Muscle layer of duodenum (tissue), 2 donors: ENCODE data around the gene TIGD1.

Experiments used
- H3K27ac ChIP-seq: one replicate; pipeline ENCODE4 v1.7.0; 2013; ENCODE audit warnings: mild to moderate bottlenecking, low read length
- H3K27me3 ChIP-seq: one replicate; pipeline ENCODE4 v1.7.0; 2013; ENCODE audit warnings: low read depth, mild to moderate bottlenecking, control low read depth, low read length
- H3K36me3 ChIP-seq, 2 donors: one replicate each; pipeline ENCODE4 v1.7.0; 2013; ENCODE audit warnings: low read length in 2 of 2, control low read depth in 1 of 2, mild to moderate bottlenecking in 1 of 2; ENCODE audit not compliant: insufficient read depth in 2 of 2, control insufficient read depth in 1 of 2
- H3K4me1 ChIP-seq, 2 donors: one replicate each; pipeline ENCODE4 v1.7.0; 2013; ENCODE audit warnings: low read length in 2 of 2, mild to moderate bottlenecking in 2 of 2, control low read depth in 1 of 2, moderate library complexity in 1 of 2; ENCODE audit not compliant: insufficient read depth in 2 of 2, control insufficient read depth in 1 of 2
- H3K4me3 ChIP-seq, 2 donors: one replicate each; pipeline ENCODE4 v1.7.0; 2013; ENCODE audit warnings: low read length in 2 of 2, low read depth in 1 of 2, mild to moderate bottlenecking in 1 of 2
- H3K9me3 ChIP-seq, 2 donors: one replicate each; pipeline ENCODE4 v1.7.0; 2013; ENCODE audit warnings: low read length in 2 of 2, control low read depth in 1 of 2, mild to moderate bottlenecking in 1 of 2; ENCODE audit not compliant: control insufficient read depth in 1 of 2
- donor health status: healthy.

The TIGD1 gene

GRCh38 chr2:232569541-232569940 is 19.2 kb upstream of the TIGD1 start:
- no peak overlapping the region for H3K4me3 ChIP-seq
- no peaks in the 10 kb centered on the region for H3K27me3 ChIP-seq
- H3K36me3 ChIP-seq: peaks cover 60 to 91% of the 10 kb centered on the region in 2 donors
- no peaks in the 10 kb centered on the region for H3K9me3 ChIP-seq
- peaks cover 0 to 3% of the 10 kb centered on the region in 2 donors for H3K4me1 ChIP-seq
- no peak overlapping the region for H3K27ac ChIP-seq

- Histone ChIP-seq H3K36me3 (peaks cover 60 to 88% of the 10 kb centered on the region in 2 donors), H3K27ac (no peak overlapping the region), H3K9me3 (no peaks in the 10 kb centered on the region), H3K4me1 (peaks cover 0 to 3% of the 10 kb centered on the region in 2 donors), H3K4me3 (no peak overlapping the region), H3K27me3 (no peaks in the 10 kb centered on the region)
Measured at GRCh38 chr2:232568161-232568560, 17.8 kb upstream of the TIGD1 start.

- Histone ChIP-seq H3K4me1 (peaks cover 0 to 3% of the 10 kb centered on the region in 2 donors), H3K4me3 (no peak overlapping the region), H3K36me3 (peaks cover 65 to 88% of the 10 kb centered on the region in 2 donors), H3K9me3 (no peaks in the 10 kb centered on the region), H3K27me3 (no peaks in the 10 kb centered on the region), H3K27ac (no peak overlapping the region)
Measured at GRCh38 chr2:232567721-232568120, 17.4 kb upstream of the TIGD1 start.

GRCh38 chr2:232563580-232563979 is 13.2 kb upstream of the TIGD1 start:
- Histone ChIP-seq H3K9me3 (no peaks in the 10 kb centered on the region), H3K27ac (no peak overlapping the region), H3K27me3 (no peaks in the 10 kb centered on the region), H3K4me3 (no peak overlapping the region), H3K36me3 (peaks cover 56 to 83% of the 10 kb centered on the region in 2 donors), H3K4me1 (no peaks in the 10 kb centered on the region)

GRCh38 chr2:232562515-232563151 is 12.3 kb upstream of the TIGD1 start:
- H3K4me3 ChIP-seq: no peak overlapping the region
- H3K4me1 ChIP-seq: no peaks in the 10 kb centered on the region
- no peak overlapping the region for H3K27ac ChIP-seq
- H3K9me3 ChIP-seq: no peaks in the 10 kb centered on the region
- no peaks in the 10 kb centered on the region for H3K27me3 ChIP-seq
- H3K36me3 ChIP-seq: peaks cover 51 to 77% of the 10 kb centered on the region in 2 donors

DNA sequence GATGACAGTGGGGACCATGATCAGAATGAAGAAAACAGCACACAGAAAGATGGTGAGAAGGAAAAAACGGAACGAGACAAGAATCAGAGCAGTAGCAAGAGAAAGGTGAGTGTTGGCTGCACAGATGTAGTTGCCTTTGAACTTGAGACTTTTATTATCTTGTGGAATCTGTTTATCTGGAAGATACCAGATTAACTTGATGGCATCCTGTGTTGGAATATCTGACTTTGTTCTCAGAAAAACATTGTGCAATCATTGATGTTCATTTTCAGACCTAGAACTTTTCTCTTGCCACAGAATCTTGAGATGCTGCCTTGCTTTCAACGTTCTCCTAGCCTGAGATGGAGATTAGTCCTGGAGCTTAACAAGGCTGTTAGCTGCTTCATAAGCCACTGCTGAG is 6.1 kb upstream of the TIGD1 start:
- Histone ChIP-seq H3K36me3 (peaks cover 29 to 38% of the 10 kb centered on the region in 2 donors), H3K4me3 (no peak overlapping the region), H3K27ac (no peak overlapping the region), H3K9me3 (no peaks in the 10 kb centered on the region), H3K4me1 (peaks cover 0 to 14% of the 10 kb centered on the region in 2 donors), H3K27me3 (no peaks in the 10 kb centered on the region)

DNA sequence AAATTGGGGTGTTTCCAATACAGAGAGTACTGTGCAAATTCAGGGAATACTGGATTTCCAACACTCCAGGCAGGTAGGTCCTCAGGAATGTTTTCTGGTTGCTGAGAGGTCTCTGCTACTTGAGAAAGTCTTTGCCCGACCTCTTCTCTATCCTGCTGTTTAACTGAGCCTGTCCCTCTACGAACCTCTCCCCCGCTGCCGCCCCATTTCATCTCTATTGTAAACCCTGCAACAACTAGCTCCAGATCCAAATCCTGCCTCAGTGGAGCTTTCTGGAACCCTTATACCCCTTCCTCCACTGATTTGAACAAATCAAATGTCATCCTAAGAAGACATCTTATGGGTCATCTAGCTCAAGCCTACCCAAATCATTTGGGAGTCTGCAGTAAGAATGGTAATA is 1.4 kb upstream of the TIGD1 start:
- Histone ChIP-seq H3K36me3 (peaks cover 10 to 11% of the 10 kb centered on the region in 2 donors), H3K4me3 (peak overlapping the region; percentile 87 to 88), H3K9me3 (no peaks in the 10 kb centered on the region), H3K27ac (no peak overlapping the region), H3K4me1 (peaks cover 0 to 23% of the 10 kb centered on the region in 2 donors), H3K27me3 (no peaks in the 10 kb centered on the region)

GRCh38 chr2:232551250-232551638 is 887 bp upstream of the TIGD1 start:
- Histone ChIP-seq H3K27me3 (no peaks in the 10 kb centered on the region), H3K36me3 (peaks cover 4 to 6% of the 10 kb centered on the region in 2 donors), H3K27ac (peak overlapping the region; percentile 92), H3K9me3 (no peaks in the 10 kb centered on the region), H3K4me3 (peak overlapping the region; percentile 87 to 88), H3K4me1 (peaks cover 0 to 23% of the 10 kb centered on the region in 2 donors)

GRCh38 chr2:232549655-232550353 is 553 bp downstream of the TIGD1 start:
- Histone ChIP-seq H3K27me3 (no peaks in the 10 kb centered on the region), H3K9me3 (no peaks in the 10 kb centered on the region), H3K27ac (peak overlapping the region; percentile 92), H3K4me3 (peak overlapping the region; percentile 87 to 88), H3K4me1 (peaks cover 0 to 23% of the 10 kb centered on the region in 2 donors), H3K36me3 (peaks cover 3 to 10% of the 10 kb centered on the region in 2 donors)

DNA sequence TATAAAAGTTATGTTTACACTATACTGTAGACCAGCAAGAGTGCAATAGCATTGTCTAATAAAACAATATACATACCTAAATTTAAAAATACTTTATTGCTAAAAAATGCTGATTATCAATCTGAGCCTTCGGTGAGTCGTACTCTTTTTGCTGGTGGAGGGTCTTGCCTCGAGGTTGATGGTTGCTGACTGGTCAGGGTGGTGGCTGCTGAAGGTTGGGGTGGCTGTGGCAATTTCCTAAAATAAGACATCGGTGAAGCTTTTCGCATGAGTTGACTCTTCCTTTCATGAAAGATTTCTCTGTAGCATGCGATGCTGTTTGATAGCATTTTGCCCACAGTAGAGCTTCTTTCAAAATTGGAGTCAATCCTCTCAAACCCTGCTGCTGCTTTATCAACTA is 2.4 kb downstream of the TIGD1 start:
- Histone ChIP-seq H3K36me3 (peaks cover 3 to 10% of the 10 kb centered on the region in 2 donors), H3K27me3 (no peaks in the 10 kb centered on the region), H3K9me3 (no peaks in the 10 kb centered on the region), H3K4me1 (peaks cover 0 to 23% of the 10 kb centered on the region in 2 donors), H3K27ac (no peak overlapping the region), H3K4me3 (no peak overlapping the region)

DNA sequence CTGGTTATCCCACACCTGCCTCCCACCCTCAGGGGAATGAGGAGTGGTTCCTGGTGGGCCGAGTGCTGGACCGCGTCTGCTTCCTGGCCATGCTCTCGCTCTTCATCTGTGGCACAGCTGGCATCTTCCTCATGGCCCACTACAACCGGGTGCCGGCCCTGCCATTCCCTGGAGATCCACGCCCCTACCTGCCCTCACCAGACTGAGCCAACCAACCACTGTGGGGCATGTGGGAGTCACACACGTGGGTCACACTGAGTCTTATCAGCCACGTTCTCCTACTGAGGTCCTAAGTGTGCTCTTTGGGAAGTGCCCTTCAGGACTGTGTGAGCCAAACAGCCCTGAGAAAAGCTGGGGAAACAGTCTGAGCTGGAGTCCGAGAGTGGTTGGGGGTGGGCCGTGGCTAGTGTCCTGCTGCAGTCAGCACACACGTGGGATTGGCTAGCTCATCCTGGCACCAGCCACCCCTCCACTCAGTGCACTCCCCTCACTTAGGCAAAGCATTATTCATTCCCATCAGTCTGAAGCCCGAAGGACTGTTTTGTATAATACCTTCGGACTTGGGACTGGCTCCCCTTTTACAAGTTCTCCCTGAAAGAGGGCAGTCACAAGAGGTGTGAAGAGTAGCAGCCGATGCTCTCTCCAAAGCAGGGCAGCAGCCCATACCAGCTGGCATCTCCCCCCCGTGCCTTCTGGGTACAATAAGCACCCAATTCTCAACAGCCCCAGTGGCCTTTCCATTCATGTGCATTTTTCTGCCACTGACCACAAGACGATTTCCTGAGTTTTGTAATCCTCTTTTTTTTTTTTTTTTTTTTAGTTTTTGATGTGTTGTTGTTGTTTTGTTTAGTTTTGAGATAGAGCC is 4.6 kb downstream of the TIGD1 start:
- Histone ChIP-seq H3K4me1 (peaks cover 0 to 4% of the 10 kb centered on the region in 2 donors), H3K27me3 (no peaks in the 10 kb centered on the region), H3K27ac (no peak overlapping the region), H3K36me3 (peaks cover 0 to 9% of the 10 kb centered on the region in 2 donors), H3K9me3 (no peaks in the 10 kb centered on the region), H3K4me3 (no peak overlapping the region)
